Activated T-helper 1 cell treated with Interleukin-2 at 50 U/mL for 16 hours (primary cell): Measurements from ENCODE around the gene UBE2M.
A peak's percentile ranks its signal among the peaks of the same experiment; 100 is the strongest.
"Not testable (repeated sequence)": the region's sequence is repeated elsewhere in the genome, so short reads cannot be mapped to it uniquely, and the experiment has no call there.

Source experiments
- DNase-seq: peaks from one replicate; pipeline ENCODE4 v3.0.0-alpha.2; 2020; ENCODE audit warnings: low read depth

Gene UBE2M

DNA sequence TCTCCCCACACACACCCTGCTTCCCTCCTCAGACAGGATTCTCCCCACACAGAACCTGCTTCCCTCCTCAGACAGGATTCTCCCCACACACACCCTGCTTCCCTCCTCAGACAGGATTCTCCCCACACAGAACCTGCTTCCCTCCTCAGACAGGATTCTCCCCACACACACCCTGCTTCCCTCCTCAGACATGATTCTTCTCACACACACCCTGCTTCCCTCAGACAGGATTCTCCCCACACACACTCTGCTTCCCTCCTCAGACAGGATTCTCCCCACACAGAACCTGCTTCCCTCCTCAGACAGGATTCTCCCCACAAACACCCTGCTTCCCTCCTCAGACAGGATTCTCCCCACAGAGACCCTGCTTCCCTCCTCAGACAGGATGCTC is 19.2 kb downstream of the UBE2M start:
- DNase-seq, result not testable (repeated sequence)

DNA sequence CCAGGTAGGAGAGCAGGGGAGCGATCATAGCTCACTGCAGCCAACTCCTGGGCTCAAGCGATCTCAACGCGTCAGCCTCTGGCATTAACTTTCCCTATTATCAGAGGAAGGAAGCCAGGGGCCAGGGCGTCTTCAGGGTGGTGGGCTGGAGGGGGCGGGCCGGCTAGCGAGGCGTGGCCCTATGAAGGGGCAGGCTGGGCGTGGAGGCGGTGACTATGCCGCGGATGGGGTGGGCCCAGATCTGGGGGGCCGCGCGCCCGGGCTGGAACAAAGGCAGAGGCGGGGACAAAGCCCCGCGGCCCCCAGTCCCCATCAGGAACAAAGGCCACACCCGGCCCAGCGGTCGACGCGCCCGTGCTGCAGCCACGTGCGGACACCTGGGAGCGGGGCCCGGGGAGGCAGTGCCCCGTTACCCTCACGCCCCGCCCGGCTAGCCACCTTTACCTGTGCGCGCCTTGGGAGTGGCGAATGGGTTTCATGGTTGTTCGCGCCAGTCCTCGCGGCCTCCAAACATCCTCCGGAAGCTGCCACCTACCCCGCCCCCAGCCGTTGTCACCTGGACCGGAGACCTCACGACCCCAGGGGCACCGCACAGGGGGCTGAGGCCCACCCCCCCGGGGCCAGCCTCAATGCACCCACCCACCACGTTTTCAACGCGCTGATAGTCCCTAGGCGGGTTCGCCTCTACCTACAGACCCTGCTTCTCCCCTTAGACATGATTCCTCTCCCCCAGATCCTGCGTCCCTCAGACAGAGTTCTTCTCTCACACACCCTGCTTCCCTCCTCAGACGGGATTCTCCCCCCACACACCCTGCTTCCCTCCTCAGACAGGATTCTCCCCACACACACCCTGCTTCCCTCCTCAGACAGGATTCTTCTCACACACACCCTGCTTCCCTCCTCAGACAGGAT is 19.9 kb downstream of the UBE2M start:
- DNase-seq, result no peak

GRCh38 chr19:58536852-58537798 is 21.3 kb downstream of the UBE2M start:
- no peak for DNase-seq

DNA sequence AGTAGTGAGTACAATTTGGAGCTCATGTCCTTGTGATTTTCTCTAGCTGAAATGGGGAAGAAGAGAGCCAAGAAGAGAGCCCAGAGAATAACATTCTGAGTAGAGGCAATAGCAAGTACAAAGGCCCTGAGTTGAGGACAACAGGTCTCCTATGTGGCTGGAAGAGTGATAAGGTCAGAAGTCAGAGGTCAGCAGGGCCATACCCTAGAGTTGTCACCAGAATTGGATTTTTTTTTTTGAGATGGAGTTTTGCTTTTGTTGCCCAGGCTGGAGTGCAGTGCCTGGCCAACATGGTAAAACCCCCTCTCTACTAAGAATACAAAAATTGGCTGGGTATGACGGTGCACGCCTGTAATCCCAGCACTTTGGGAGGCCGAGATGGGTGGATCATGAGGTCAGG is 22.6 kb downstream of the UBE2M start:
- DNase-seq, result no peak

DNA sequence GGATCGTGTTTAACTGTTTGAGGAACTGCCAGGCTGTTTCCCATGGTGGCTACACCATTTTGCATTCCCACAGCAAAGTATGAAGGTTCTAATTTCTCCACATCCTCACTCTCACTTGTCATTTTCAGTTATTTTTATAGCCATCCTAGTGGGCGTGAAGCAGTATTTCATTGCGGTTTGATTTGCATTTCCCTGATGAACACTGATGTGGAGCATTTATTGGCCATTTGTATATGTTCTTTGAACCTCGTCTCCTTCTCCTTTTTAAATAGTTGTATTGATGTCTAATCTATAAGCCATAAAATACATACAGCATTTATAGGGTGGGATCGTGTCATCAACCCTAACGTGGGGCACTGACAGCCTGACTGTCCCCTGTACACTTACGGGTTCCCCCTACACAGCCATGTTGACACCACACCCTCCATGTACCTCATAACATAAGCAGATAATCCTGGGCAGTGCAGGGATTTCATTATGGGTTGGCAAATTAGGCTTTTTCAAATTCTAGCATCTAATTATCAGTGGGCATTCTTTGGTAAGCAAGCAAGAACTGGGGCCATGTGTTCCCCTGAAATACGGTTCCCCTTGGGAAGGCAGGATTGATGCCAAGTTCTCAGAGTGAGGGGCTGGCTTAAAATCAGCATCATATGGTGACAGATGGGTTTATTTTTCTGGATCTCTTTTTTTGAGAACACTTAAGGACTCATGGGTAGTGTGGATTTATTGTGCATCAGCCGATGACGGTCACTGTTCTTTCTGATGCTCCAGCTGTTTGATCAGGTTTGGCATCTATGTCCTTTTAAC is 27.2 kb downstream of the UBE2M start:
- no peak for DNase-seq

GRCh38 chr19:58529405-58529804 is 29.0 kb downstream of the UBE2M start:
- DNase-seq, result no peak

GRCh38 chr19:58522709-58523108 is 35.7 kb downstream of the UBE2M start:
- DNase-seq, result no peak

- no peak for DNase-seq
Observed at GRCh38 chr19:58521651-58522050, 36.8 kb downstream of the UBE2M start.

DNA sequence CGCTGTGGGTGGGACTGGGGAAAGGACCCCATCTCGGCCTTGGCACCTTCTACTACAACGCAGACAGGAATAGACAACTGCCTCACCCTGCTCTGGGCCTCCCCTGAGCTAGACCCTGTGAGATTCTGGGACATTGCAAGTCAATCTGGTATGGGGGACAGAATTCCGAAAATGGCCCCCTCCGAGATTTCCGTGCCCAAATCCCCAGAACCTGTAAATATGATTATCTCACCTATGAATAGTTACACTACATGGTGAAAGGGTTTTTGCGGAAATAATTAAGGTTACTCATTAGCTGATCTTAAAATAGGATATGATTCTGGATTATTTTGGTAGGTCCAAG is 38.2 kb downstream of the UBE2M start:
- DNase-seq, result no peak

DNA sequence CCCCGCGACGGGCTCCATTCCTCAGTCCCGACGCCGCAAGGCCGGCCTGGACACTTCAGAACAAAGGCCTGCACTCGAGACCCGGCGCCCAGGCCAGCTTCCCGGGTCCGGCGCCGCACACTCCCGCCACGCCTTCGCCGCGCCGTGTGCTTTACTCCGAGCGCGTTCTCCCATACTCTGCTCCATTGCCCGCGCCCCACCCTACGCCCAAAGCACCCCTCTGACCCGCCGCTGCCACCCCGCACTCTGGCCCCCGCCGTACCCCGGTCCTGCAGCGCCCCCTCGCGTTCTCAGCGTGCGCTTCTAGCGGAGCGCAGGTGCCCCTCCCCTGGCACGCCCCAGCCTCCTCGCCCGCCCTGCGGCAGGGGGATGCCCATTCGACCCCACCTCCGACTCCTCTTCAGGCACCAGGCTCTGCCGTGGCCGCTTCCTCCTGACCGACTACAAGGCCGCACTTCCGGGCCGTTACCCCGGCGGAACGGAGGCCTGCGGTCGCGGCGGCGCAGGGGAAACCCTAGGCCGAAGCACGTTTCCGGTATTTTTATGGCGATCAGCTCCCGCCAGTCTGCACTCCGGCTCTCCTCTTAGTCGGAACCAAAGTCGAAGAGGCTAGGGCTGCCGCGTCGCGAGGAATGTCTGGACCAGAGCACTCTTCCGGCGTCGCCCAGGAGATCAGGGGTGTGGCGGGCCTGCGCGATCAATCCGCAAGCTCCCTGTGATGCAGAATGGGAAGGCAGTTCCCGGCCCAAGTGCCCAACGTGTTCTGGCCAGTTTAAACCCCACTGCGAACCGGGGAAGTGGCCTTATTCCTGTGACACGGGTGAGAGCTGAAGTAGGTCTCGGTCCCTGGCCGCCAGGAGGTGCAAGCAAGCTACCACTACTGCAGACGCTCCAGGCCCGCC is 38.8 kb downstream of the UBE2M start, which contains the start of gene ZBTB45:
TSS of gene ZBTB45 (minus strand) at position 456 of the 902 bp plus-strand sequence. CDS start 2,137 bp downstream, outside the sequence.
- peak; percentile 76 for DNase-seq

DNA sequence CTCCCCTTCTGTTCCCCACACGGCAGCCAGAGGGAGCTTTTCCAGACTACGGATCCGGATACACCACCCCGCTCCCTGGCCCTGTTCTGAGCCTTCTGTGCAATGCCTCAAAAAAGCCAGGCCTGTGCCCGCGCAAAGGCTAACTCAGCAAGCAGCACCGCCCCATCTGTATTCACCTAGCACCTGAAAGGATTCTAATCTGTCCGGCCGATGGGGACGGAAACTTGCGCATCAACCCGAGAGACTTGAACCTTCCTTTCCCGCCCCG is 39.4 kb downstream of the UBE2M start:
- peak; percentile 17 for DNase-seq

GRCh38 chr19:58518256-58519086 is 39.9 kb downstream of the UBE2M start:
- no peak for DNase-seq

GRCh38 chr19:58516964-58517833 is 41.2 kb downstream of the UBE2M start:
- DNase-seq, result no peak

- no peak for DNase-seq
Observed at GRCh38 chr19:58516246-58516836, 42.1 kb downstream of the UBE2M start.

GRCh38 chr19:58515259-58515658 is 43.2 kb downstream of the UBE2M start:
- no peak for DNase-seq

DNA sequence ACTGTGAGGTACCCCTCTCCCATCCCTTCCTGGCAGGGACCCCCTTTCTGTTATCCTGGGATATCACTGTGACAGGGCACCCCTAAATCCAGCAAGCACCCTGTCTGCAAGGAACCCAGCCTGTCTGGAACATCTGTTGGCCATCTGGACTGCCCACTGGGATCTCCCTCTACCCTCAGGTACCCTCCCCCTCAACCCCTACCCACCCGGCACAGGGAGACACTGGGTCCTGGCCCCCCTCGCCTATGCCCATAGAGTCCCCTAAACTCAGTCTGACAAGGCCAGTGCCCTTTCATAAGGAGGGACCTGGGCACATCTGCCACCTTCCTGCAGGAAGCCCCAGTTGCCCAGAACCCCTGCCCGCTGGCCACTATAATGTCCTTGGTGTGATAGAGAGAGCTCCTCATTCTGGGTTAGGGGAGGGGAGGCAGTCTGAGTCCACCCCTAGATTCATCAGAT is 43.8 kb downstream of the UBE2M start:
- no peak for DNase-seq

DNA sequence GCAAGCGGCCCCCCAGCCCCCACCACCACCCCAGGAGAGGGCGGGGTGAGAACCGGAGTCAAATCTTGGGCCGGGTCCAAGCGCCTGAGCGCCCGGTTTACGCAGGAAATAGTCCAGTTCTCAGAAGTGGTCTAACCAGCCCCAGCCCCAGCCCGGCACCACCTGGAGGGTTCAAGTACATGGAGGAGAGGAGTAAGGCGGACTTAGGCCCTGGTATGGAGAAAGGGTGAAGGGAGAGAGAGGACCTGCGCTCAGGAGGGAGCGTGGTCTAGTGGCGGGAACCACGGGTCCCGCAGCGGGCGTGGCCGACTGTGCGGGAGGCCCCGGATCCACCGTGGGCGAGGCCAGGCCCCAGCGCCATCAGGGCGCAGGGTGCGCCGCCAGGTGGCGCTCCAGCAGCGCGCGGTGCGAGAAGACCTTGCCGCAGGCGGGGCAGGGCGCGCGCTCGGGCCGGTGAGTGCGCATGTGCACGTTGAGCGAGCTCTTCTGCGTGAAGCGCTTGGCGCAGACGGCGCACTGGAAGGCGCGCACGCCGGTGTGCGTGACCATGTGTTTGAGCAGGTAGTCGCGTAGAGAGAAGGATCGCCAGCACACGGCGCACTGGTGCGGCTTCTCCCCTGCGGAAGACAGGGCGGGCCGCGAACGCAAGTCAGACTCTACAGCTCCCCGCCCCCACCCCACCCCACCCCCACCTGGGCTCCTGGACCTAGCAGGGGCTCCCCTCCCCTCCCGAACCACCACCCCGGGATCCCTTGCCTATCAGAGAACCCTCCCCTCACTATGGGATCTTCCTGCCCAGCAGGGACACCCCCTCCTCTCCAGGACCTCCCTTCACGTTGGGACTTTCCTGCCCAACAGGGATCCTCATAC is 44.5 kb downstream of the UBE2M start:
- DNase-seq, result peak; percentile 92

GRCh38 chr19:58513213-58513693 is 45.2 kb downstream of the UBE2M start:
- DNase-seq, result no peak
